Measurements from ENCODE around the gene IRF9. TPM values are rescaled to one million over a fixed set of nuclear protein-coding genes. Genes with fewer than 3 reads are reported as not detected.
A peak's percentile ranks its signal among the peaks of the same experiment; 100 is the strongest.

IRF9 gene
- total and polyA plus RNA-seq, 2 of the 13 experiments (the other 11 are each of a cell fraction or from before 2014, with no cell fraction given), result 14.9 to 49.7 TPM

DNA sequence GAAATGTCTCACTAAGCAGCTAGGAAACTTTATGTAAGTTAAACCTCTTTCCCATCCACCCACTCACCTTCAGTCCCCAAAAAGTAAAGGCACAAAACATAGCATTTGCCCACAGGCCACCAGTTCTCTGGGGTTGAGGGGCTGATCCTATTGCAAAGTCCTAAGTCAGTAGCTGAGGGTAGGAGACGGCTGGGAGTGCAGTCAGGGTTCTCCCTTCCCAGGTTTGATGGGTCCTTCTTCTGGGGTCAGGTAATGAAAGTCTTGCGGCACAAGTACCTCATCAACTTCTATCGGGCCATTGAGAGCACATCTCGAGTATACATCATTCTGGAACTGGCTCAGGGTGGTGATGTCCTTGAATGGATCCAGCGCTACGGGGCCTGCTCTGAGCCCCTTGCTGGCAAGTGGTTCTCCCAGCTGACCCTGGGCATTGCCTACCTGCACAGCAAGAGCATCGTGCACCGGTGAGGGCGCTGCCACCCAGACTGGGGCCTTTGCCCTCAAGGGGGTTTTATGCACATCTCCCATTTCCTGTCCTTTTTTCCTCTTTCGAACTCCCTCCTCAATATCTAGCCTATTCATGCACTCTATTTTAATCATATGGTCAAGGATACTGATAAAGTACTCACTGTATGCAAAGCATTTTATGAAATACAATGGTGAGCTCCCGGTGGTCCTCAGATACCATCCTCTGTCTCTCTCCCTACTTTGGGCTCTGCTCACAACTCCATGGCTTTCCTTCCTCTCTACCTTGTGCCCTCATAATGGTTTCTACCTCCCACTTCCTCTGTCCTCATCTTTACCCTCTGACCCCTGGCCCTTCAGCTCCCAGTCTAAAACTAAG lies 45.4 kb downstream of the IRF9 start (continued):
- TF ChIP-seq, protein P1, sequence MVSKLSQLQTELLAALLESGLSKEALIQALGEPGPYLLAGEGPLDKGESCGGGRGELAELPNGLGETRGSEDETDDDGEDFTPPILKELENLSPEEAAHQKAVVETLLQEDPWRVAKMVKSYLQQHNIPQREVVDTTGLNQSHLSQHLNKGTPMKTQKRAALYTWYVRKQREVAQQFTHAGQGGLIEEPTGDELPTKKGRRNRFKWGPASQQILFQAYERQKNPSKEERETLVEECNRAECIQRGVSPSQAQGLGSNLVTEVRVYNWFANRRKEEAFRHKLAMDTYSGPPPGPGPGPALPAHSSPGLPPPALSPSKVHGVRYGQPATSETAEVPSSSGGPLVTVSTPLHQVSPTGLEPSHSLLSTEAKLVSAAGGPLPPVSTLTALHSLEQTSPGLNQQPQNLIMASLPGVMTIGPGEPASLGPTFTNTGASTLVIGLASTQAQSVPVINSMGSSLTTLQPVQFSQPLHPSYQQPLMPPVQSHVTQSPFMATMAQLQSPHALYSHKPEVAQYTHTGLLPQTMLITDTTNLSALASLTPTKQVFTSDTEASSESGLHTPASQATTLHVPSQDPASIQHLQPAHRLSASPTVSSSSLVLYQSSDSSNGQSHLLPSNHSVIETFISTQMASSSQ (IDR thresholded peaks at IDR 0.05; ENCODE audit: low read depth), result no peak
- TF ChIP-seq, protein P1 (CRISPR knock-in tag; IDR thresholded peaks at IDR 0.05; ENCODE audit: borderline replicate concordance), result no peak
- TF ChIP-seq ZNF737 (CRISPR knock-in tag; IDR thresholded peaks at IDR 0.05; ENCODE audit: borderline replicate concordance), result no peak
- TF ChIP-seq ZNF83 (CRISPR knock-in tag; IDR thresholded peaks at IDR 0.05; ENCODE audit: borderline replicate concordance), result no peak
- TF ChIP-seq CBX5 (CRISPR knock-in tag; IDR thresholded peaks at IDR 0.05; ENCODE audit: borderline replicate concordance), result no peak
- TF ChIP-seq AGO2 (optimal IDR thresholded peaks at IDR 0.05; ENCODE audit: low read depth, low read length), result peak; percentile 58
- TF ChIP-seq, protein P2, sequence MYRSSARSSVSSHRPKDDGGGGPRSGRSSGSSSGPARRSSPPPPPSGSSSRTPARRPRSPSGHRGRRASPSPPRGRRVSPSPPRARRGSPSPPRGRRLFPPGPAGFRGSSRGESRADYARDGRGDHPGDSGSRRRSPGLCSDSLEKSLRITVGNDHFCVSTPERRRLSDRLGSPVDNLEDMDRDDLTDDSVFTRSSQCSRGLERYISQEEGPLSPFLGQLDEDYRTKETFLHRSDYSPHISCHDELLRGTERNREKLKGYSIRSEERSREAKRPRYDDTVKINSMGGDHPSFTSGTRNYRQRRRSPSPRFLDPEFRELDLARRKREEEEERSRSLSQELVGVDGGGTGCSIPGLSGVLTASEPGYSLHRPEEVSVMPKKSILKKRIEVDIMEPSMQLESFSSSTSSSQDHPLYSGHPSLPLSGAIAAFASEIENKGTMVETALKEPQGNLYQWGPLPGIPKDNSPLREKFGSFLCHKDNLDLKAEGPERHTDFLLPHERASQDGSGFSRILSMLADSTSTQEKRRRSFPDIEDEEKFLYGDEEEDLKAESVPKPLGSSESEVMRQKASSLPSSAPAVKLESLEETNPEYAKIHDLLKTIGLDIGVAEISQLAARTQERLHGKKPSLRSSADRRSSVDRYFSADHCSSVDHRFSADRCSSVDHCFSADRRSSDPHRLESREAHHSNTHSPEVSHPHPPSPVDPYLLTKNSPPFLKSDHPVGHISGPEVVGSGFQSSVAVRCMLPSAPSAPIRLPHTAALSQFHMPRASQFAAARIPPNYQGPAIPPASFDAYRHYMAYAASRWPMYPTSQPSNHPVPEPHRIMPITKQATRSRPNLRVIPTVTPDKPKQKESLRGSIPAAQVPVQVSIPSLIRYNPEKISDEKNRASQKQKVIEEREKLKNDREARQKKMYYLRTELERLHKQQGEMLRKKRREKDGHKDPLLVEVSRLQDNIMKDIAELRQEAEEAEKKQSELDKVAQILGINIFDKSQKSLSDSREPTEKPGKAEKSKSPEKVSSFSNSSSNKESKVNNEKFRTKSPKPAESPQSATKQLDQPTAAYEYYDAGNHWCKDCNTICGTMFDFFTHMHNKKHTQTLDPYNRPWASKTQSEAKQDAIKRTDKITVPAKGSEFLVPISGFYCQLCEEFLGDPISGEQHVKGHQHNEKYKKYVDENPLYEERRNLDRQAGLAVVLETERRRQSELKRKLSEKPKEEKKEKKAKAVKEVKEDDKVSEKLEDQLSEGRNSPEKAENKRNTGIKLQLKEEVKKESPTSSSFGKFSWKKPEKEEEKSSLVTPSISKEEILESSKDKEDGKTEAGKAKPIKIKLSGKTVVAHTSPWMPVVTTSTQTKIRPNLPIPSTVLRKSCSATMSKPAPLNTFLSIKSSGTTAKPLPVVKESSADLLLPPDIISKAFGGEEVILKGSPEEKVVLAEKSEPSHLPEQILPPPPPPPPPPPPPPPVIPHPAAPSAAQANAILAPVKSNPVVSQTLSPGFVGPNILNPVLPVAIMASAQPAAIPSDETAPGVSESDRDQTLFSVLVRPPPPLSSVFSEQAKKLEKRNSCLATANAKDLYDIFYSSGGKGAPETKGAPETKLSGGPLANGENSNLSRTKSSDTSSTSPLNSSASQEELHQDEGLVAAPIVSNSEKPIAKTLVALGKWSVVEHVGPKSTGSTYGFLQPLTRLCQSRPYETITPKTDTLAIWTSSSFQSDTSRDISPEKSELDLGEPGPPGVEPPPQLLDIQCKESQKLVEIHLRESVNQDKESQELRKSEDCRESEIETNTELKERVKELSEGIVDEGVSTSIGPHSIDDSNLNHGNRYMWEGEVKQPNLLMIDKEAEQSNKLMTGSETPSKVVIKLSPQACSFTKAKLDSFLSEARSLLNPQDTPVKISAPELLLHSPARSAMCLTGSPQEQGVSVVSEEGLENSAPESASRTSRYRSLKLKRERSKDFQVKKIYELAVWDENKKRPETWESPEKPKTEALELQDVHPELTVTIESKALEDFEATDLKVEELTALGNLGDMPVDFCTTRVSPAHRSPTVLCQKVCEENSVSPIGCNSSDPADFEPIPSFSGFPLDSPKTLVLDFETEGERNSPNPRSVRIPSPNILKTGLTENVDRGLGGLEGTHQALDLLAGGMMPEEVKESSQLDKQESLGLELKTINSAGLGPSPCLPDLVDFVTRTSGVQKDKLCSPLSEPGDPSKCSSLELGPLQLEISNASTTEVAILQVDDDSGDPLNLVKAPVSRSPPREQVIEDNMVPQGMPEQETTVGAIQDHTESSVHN (CRISPR knock-in tag; IDR thresholded peaks at IDR 0.05), result no peak; the same call in 1 of the 2 replicates
- no peak for TF ChIP-seq ZBTB1 (CRISPR knock-in tag; IDR thresholded peaks at IDR 0.05; ENCODE audit: borderline replicate concordance)
- no peak for TF ChIP-seq ZNF3 (CRISPR knock-in tag; IDR thresholded peaks at IDR 0.05)
- TF ChIP-seq TCF12 (IDR thresholded peaks at IDR 0.05), result no peak
- TF ChIP-seq TCF12 (CRISPR knock-in tag; IDR thresholded peaks at IDR 0.05), result 0 out of 2 replicates have a peak, but pooled peaks have one; percentile 34
- TF ChIP-seq ZNF780A (CRISPR knock-in tag; IDR thresholded peaks at IDR 0.05), result no peak
- TF ChIP-seq TEAD3 (CRISPR knock-in tag; optimal IDR thresholded peaks at IDR 0.05; ENCODE audit: borderline replicate concordance), result no peak
- no peak for TF ChIP-seq MTF2 (CRISPR knock-in tag; IDR thresholded peaks at IDR 0.05; ENCODE audit: borderline replicate concordance)
- no peak for TF ChIP-seq BHLHE40 (IDR thresholded peaks at IDR 0.05; ENCODE audit: low read length)
- no peak for TF ChIP-seq ZNF484 (CRISPR knock-in tag; IDR thresholded peaks at IDR 0.05; ENCODE audit: borderline replicate concordance, low read depth)
- TF ChIP-seq ZNF678 (CRISPR knock-in tag; IDR thresholded peaks at IDR 0.05), result no peak

All from HepG2 (cell line).